Esophagus squamous epithelium (tissue), 4 donors: ENCODE data around the gene INPP5D.

ENCODE experiments used
- POLR2A ChIP-seq, 4 donors: fragments of 450-650 bp; IDR thresholded peaks; one replicate each; pipeline ENCODE4 v1.6.1; 2017; ENCODE audit warnings: antibody characterized with exemption in 4 of 4, mild to moderate bottlenecking in 4 of 4, moderate library complexity in 3 of 4
- TF ChIP-seq, protein P1 (sequence below), 6 experiments: fragments of 450-650 bp in 4 of 6; fragments of 200-600 bp in 2 of 6; sonication (generic) in 2 of 6; IDR thresholded peaks; one replicate each; pipeline ENCODE4 v1.5.1; 2016 to 2019; ENCODE audit warnings: antibody characterized with exemption in 6 of 6, mild to moderate bottlenecking in 4 of 6, moderate library complexity in 4 of 6

DNA sequence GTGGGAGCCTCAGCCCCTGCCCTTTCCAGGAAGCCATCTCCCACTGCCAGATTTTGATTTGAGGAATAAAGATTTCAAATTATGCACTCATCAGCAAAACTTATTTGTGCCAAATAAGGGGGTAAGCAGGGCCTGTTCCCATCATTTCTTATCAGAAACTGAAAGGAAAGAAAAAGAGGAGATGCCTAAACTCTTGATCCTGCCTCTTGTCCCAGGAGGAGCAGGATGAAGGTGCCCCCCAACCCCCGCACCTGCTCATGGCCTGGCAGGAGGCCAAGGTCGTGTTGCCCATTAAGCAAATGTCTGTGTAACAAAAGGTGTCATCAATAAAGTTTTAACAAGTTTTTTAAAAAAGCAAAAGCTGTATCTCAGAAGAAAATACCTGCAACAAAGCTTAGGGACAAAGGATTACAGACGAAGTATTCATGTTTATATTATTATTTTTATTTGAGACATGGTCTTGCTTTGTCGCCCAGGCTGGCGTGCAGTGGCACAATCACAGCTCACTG, 80.0 kb downstream of the INPP5D start:
- TF ChIP-seq, protein P1, sequence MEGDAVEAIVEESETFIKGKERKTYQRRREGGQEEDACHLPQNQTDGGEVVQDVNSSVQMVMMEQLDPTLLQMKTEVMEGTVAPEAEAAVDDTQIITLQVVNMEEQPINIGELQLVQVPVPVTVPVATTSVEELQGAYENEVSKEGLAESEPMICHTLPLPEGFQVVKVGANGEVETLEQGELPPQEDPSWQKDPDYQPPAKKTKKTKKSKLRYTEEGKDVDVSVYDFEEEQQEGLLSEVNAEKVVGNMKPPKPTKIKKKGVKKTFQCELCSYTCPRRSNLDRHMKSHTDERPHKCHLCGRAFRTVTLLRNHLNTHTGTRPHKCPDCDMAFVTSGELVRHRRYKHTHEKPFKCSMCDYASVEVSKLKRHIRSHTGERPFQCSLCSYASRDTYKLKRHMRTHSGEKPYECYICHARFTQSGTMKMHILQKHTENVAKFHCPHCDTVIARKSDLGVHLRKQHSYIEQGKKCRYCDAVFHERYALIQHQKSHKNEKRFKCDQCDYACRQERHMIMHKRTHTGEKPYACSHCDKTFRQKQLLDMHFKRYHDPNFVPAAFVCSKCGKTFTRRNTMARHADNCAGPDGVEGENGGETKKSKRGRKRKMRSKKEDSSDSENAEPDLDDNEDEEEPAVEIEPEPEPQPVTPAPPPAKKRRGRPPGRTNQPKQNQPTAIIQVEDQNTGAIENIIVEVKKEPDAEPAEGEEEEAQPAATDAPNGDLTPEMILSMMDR (IDR thresholded peaks at IDR 0.05), result no peak
- no peak for TF ChIP-seq POLR2A (IDR thresholded peaks at IDR 0.05)
